22Rv1 (cell line): ENCODE data around the gene DESI2.

Source experiments
- CTCF ChIP-seq: fragments of 450-650 bp; IDR thresholded peaks from 2 replicates; pipeline ENCODE4 v1.5.1; 2017; ENCODE audit warnings: mild to moderate bottlenecking
- ZFX ChIP-seq: fragments of 450-650 bp; IDR thresholded peaks from 2 replicates; pipeline ENCODE4 v1.6.1; 2017; ENCODE audit warnings: antibody characterized with exemption, borderline replicate concordance

- TF ChIP-seq CTCF (no peak), ZFX (no peak)
Measured at GRCh38 chr1:244651956-244652622, 837 bp upstream of the DESI2 start.
